A673 (cell line): ENCODE results near the gene TBC1D16.

ENCODE experiments used
- CTCF ChIP-seq: fragments of 300-800, 200-600 bp; sonication (generic); conservative IDR thresholded peaks from 2 replicates; pipeline ENCODE4 v1.5.1; 2017; ENCODE audit warnings: low read depth, mild to moderate bottlenecking, antibody characterized with exemption, low read length, moderate library complexity, mixed read lengths
- EZH2 ChIP-seq: fragments of 200-600 bp; sonication (generic); IDR thresholded peaks from 2 replicates; pipeline ENCODE4 v1.6.1; 2017; ENCODE audit warnings: borderline replicate concordance, low read depth, mild to moderate bottlenecking, mixed read lengths, antibody characterized with exemption, low read length; ENCODE audit not compliant: poor library complexity, severe bottlenecking

- TF ChIP-seq EZH2 (no peak), CTCF (no peak)
These were observed 48.3 kb downstream of the TBC1D16 start for GRCh38 chr17:79987187-79987934.
